Tibial nerve (tissue), 4 donors: ENCODE data around the gene NOP53.

Experiments used
- CTCF ChIP-seq, 5 experiments: fragments of 200-600 bp in 3 of 5; fragments of 450-650 bp in 2 of 5; sonication (generic) in 3 of 5; IDR thresholded peaks; one replicate each; pipeline ENCODE4 v1.5.1; 2016 to 2019; ENCODE audit warnings: antibody characterized with exemption in 5 of 5, mild to moderate bottlenecking in 3 of 5, moderate library complexity in 2 of 5
- EP300 ChIP-seq, 2 donors: sonication (generic); formaldehyde crosslinking; IDR thresholded peaks; one replicate each; pipeline ENCODE4 v1.6.1; 2017; ENCODE audit warnings: antibody characterized with exemption in 2 of 2, mild to moderate bottlenecking in 1 of 2

- TF ChIP-seq CTCF (IDR thresholded peaks at IDR 0.05), result no peak
- TF ChIP-seq EP300 (IDR thresholded peaks at IDR 0.05), result no peak
These were observed 52.9 kb downstream of the NOP53 start for GRCh38 chr19:47797996-47798903.
